NCI-H774 (cell line): ENCODE measurements around the gene ARHGAP44.

Experiments
- DNase-seq: peaks from one replicate; lab custom pipeline; 2025; lab: John Stamatoyannopoulos, UW

ARHGAP44 gene

DNA sequence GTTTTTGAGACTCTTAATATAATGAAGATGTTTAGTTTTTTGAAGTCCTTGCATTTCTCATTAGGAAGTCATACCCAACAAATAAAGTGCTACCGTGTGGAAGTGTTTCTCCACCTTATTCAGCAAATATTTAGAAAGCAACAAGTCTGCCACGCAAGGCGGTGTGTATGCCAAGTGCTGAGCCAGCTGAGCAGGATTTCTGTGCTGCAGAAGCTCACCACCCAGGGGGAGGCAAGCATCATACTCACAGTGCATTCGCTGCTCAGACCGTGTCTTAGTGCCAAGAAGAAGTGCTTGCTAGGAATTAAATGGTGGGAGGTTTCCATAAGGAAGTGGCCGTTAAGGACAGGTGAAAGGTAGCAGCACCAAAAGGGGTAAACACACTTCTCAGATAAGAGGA lies 111.2 kb downstream of the ARHGAP44 start:
- DNase-seq: no peak

GRCh38 chr17:12902046-12902445 lies 112.7 kb downstream of the ARHGAP44 start:
- DNase-seq: no peak

DNA sequence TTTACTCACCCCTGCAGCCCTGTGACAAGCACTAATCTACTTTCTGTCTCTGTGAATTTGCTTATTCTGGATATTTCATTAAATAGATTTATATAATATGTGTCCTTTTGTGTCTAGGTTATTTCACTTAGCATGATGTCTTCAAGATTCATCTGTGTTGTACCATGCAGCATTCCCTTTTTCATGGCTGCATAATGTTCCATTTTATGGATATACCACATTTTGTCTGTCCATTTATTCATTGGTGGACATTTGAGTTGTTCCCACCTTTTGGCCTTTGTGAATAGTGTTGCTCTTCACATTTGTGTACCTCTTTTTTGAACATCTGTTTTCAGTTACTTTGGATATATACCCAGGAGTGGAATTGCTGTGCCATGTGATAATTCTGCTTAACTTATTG lies 118.2 kb downstream of the ARHGAP44 start:
- no peak for DNase-seq

- DNase-seq: no peak
These were observed 119.7 kb downstream of the ARHGAP44 start for GRCh38 chr17:12909046-12909445.

DNA sequence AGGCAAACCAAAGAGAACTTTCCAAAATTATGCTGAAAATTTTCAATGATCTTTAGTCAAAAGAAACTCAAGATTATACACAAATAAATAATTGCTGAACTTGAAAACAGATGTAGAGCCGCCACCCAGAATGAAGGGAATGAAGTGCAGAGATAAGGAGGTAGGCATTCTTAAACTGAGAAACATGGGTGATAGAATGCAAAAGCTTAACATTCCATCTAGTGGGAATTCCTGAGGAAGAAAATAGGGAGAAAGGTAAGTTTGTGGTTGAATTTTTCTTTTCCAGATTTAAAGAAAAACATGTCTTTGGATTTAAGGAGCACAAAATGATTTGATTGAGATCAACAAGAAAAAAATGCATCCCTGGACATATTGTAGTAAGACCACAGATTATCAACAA lies 120.2 kb downstream of the ARHGAP44 start:
- no peak for DNase-seq

DNA sequence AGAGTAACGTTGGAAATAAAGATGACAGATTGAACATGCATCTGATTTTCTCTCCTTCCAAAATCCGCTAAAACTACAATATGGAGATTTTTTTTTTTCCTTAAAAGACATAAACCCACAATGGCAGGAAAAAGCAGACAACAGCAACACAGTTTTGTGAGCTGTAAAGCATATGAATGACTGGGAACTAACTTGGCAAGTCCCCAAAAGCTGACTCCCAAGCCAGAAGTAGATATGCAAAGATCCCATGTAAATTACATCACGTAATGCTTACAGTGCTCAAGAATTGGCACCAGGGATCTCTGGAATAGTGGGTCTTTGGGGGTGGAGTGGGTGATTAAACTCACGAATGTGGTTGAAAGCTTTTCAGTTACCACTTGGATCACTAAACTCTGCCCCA lies 121.9 kb downstream of the ARHGAP44 start:
- no peak for DNase-seq

DNA sequence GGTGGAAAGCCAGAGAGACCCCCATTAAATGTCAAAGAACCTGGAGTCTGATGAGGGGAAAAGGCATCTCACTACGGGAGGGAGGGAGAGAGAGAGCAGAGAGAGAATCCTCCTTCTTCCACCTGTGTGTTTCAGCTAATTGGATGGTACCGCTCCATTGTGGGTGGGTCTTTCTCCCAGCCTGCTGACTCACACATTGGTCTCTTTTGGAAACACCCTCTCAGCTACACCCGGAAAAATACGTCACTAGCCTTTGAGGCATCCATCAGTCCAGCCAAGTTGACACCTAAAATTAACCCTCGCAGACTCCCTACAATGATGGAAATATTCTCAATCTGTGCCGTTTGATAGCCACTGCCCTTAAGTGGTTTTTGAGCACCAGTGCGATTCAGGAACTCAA lies 128.1 kb downstream of the ARHGAP44 start:
- DNase-seq: no peak

DNA sequence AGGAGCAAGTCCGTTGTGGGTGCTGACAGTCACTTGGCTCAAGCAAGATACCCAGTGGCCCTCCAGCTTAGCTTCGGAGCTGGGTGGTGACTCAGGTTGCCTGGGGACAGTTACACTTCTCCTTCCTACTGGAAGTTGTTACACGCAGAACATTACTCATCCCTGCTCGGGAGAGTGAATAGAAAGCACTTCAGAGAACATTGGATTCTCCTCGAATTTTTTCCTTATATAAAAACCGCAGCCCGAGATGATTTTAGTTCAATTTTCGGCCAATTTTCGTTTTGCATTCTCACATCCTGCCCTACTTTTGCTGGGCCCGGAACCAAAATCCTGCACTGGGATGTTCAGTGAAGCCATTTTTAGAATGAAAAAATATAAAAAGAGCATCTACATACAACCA lies 128.8 kb downstream of the ARHGAP44 start:
- no peak for DNase-seq

- DNase-seq: no peak
These were observed 132.8 kb downstream of the ARHGAP44 start for GRCh38 chr17:12922120-12922519.

GRCh38 chr17:12924614-12925013 lies 135.3 kb downstream of the ARHGAP44 start:
- DNase-seq: no peak

- DNase-seq: no peak
These were observed 137.7 kb downstream of the ARHGAP44 start for GRCh38 chr17:12927001-12927400.

DNA sequence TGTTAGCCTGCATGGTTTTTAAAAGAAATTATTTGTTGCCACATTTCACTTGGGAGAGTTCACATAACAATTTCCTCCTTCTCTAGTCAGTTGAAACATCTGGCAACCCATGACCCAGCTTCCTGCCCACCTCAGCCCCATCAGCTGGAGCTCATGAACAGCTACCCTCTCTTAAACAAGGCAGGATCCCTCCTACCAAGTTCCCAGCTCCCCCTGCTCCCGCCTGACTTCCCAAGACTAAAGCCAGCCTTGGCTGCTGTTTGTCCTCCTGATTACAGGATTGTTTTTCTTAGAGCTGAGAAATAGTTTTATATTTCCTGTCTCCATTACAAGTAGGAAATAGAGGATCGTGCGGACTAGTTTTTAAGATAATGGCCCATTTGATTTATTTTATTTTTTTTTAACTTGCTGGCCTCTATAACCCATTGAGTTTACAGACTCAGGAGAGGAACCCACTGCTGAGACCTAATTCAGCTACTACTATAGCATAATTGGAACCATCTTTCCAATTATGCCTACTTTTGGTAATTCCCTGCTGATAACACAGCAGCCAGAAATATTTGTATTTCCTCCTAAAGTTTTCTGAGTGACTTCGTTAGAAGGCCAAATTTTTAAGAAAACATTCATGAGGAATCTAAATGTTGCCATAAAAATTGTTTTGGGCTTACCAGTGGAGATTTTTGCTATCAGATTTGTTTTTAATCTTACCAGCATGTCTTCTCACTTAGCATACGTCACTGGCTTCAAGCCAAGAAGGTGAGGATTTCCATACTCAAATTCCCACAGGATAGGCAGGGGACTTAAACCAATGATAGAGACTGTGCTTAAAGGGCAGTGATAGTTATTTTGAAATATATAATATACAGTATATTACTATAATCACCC lies 138.5 kb downstream of the ARHGAP44 start:
- no peak for DNase-seq

GRCh38 chr17:12928736-12929135 lies 139.4 kb downstream of the ARHGAP44 start:
- no peak for DNase-seq

- no peak for DNase-seq
These were observed 147.2 kb downstream of the ARHGAP44 start for GRCh38 chr17:12936501-12936900.

DNA sequence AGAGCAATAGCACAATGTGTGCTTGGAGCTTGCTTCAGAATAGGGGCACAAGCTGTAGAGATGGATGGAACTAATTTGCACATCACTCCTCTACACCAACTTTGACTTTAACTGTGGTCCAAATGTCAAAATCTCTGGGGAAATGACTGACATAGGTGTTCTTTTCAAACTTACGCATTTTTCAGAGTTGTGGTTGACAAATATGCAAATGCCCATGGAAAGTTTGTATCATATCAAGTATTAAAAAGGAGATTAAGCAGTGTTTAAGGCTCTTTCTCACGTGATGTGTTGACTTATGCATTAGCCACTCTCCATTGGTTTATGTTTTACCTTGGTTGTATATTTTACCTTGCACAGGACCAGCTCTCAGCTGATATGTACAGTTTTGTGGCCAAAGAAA lies 151.4 kb downstream of the ARHGAP44 start:
- DNase-seq: no peak

DNA sequence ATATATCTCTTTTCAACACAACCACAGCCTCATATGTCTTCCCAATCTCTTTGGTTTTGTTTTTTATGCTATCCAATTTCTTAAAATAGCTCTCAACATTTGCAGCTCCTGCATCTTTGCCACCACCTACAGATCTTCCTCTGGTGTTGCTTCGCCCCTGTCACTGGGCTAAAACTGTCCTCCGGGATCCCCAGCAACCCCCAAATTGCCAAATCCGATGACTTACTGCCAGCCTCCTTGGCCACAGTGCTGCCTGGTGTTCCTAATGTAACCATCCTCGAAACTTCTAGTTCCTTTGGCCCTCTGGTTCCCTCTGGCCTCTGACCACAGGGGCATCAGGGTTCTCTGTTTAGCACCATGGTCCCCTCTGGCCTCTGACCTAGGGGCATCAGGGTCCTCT lies 157.7 kb downstream of the ARHGAP44 start:
- no peak for DNase-seq

GRCh38 chr17:12952012-12952411 lies 162.7 kb downstream of the ARHGAP44 start:
- no peak for DNase-seq

DNA sequence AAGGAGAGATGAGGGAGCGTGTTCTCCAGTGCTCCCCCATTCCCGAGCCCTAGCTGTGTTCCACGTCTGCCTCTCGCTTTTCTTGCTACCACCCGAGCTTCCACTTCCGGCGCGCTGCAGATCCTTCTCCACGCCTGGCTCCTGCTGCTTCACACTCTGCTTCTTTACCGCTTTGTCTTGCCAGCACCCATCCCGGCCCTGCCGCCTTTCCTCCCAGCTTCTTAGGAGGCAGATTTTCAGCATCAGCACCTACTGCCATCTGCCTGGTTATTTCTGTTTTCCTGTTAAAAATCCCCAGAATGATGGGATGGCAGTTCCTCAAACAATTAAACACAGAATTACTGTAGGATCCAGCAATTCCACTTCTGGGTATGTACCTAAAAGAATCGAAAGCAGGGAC lies 163.9 kb downstream of the ARHGAP44 start:
- DNase-seq: no peak

GRCh38 chr17:12955521-12955920 lies 166.2 kb downstream of the ARHGAP44 start:
- no peak for DNase-seq

- DNase-seq: no peak
These were observed 169.5 kb downstream of the ARHGAP44 start for GRCh38 chr17:12958786-12959185.

- DNase-seq: no peak
These were observed 170.1 kb downstream of the ARHGAP44 start for GRCh38 chr17:12959441-12959840.

- DNase-seq: no peak
These were observed 172.4 kb downstream of the ARHGAP44 start for GRCh38 chr17:12961655-12962054.

DNA sequence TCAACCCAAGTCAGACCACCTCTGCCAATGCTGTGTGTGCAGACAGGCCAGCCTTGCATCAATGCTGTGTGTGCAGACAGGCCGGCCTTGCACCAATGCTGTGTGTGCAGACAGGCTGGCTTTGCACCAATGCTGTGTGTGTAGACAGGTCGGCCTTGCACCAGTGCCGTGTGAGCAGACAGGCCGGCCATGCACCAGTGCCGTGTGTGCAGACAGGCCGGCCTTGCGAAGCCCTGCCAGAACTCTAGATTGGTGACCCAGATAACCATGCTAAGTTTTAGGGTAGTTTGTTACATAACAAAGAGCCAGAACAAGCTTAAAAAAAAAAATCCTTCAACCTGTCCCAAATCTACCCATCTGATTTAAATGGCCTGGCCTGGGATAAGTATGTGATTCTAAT lies 174.2 kb downstream of the ARHGAP44 start:
- DNase-seq: no peak

DNA sequence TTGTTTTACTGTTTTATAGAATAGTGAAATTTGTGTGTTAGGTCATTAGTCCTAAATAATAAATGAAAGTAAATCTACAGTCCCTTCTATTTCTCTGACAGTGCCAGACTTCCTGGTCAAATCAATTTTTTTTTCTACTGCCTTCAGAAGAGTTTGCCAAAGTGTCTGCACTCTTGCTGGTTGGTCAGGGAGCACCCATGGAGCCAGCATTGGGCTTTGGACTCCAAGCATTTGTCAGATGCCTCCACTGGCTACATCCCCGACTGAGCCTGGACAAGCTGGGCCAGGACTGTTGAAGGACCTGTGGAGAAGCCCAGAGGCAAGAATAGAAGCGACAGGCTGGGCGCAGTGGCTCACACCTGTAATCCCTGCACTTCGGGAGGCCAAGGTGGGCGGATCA lies 174.9 kb downstream of the ARHGAP44 start:
- DNase-seq: no peak
